ENCODE data around the gene AKAP7.
"Not testable (repeated sequence)": the region's sequence is repeated elsewhere in the genome, so short reads cannot be mapped to it uniquely, and the experiment has no call there.

The AKAP7 gene

DNA sequence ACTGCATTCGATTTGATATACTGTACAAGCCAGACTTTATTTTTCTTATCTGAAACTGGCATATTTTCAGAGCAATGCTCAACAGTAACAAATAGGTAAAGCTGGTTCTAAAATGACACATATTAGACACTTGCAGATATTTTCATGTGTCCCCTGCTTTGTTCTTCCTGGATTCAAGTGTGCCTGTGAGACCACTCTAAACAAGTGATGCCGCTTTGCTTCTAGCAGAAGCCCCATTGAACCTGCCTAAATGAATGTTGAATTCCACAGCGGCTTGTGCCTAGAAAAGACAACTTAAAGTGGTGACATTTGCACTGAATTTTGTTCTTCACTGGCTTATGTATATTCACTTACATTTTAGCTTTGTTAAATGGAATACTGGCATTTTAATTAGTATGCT, 115.7 kb downstream of the AKAP7 start:
- TF ChIP-seq, protein P1, sequence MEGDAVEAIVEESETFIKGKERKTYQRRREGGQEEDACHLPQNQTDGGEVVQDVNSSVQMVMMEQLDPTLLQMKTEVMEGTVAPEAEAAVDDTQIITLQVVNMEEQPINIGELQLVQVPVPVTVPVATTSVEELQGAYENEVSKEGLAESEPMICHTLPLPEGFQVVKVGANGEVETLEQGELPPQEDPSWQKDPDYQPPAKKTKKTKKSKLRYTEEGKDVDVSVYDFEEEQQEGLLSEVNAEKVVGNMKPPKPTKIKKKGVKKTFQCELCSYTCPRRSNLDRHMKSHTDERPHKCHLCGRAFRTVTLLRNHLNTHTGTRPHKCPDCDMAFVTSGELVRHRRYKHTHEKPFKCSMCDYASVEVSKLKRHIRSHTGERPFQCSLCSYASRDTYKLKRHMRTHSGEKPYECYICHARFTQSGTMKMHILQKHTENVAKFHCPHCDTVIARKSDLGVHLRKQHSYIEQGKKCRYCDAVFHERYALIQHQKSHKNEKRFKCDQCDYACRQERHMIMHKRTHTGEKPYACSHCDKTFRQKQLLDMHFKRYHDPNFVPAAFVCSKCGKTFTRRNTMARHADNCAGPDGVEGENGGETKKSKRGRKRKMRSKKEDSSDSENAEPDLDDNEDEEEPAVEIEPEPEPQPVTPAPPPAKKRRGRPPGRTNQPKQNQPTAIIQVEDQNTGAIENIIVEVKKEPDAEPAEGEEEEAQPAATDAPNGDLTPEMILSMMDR (IDR thresholded peaks at IDR 0.05), result no peak
- TF ChIP-seq ZFX (IDR thresholded peaks at IDR 0.05; ENCODE audit: borderline replicate concordance), result no peak
- H3K27ac ChIP-seq, result no peak overlapping the region

DNA sequence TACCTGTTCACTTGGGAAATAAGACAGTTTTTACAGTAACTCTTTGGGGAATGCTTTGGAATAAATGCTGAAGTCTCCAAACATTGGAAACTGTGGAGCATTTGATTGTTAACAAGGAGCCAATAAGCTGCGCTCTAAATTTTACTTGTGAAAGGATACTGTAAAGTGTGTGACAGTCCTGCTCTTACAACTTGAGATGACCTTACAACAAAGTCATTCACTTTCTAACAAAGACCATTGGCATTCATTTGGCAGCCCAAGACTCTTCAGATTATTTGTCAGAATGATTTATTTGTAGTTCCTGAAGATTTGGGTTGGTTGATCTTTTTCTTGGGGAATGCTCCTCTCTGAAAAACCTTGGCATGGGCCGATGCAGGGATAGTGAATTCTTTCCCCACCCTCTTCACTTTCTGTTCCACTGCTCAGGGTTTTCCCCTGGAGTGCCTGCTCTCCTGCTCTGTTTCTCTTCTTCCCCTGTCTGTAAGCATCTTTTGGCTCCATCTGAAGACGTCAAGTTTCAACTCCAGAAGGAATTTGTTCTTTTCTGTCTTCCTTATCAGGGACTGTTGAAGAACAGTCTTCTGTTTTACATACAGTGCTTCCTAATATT, 116.4 kb downstream of the AKAP7 start:
- no peak for TF ChIP-seq ZFX (IDR thresholded peaks at IDR 0.05; ENCODE audit: borderline replicate concordance)
- TF ChIP-seq, protein P1 (IDR thresholded peaks at IDR 0.05), result no peak
- no peak overlapping the region for H3K27ac ChIP-seq

DNA sequence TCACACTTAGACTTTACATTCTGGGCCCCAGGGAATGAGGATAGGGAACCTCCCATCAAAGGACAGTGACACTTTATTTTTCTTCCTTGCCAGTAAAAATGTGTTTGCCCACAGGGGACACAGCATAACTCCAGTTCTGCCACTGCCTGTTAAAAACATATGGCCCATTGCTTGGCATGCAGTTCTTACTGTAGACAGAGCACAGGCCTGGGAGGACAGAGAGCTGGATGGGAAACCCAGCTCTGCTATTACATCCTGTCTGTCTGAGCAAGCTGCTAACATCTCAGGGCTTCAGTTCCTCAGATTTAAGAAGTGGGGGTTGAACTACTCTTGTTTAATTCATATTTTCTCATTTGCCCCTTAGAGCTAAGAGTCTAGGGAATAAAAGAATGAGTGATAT, 120.2 kb downstream of the AKAP7 start:
- H3K27ac ChIP-seq, result no peak overlapping the region

DNA sequence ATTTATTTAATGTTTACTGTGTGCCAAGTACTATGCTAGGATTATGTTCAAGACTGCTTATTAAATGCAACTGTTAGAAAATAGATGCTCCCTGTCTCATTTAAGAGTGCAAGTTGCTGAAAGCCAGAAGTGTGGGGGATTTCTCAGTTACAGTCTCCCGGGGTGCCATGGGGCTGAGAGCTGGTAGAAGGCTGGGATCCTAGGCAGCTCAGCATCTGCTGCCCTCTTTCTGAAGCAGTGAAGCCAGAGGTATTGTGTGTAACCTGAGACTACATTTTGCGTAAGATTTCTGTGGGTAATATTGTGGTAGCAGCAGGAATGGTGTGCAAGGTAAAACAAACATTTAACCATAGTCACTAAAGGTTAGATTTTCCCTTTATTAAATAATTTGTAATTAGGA, 120.6 kb downstream of the AKAP7 start:
- TF ChIP-seq, protein P1 (IDR thresholded peaks at IDR 0.05), result no peak
- no peak for TF ChIP-seq ZFX (IDR thresholded peaks at IDR 0.05; ENCODE audit: borderline replicate concordance)
- no peak overlapping the region for H3K27ac ChIP-seq

More for the DNA sequence above, 120.2 kb downstream of the AKAP7 start:
- TF ChIP-seq, protein P1 (IDR thresholded peaks at IDR 0.05), result no peak
- no peak for TF ChIP-seq ZFX (IDR thresholded peaks at IDR 0.05; ENCODE audit: borderline replicate concordance)

DNA sequence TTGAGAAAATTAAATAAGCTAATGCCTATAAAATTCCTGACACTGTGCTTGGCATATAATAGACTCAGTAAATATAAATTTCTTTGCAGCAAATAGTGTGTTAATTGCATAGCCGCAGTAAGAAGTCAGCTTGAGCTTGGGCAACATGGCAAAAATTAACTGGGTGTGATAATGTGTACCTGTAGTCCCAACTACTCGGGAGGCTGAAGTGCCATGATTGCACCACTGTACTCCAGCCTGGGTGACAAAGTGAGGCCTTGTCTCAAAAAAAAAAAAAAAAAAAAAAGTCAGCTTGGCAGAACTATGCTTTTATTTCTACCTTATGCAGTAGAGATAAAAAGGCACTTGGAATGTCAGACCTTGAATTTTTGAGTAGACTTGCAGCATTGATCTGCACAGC, 121.8 kb downstream of the AKAP7 start:
- H3K27ac ChIP-seq, result no peak overlapping the region
- no peak for TF ChIP-seq ZFX (IDR thresholded peaks at IDR 0.05; ENCODE audit: borderline replicate concordance)
- TF ChIP-seq, protein P1 (IDR thresholded peaks at IDR 0.05), result no peak

DNA sequence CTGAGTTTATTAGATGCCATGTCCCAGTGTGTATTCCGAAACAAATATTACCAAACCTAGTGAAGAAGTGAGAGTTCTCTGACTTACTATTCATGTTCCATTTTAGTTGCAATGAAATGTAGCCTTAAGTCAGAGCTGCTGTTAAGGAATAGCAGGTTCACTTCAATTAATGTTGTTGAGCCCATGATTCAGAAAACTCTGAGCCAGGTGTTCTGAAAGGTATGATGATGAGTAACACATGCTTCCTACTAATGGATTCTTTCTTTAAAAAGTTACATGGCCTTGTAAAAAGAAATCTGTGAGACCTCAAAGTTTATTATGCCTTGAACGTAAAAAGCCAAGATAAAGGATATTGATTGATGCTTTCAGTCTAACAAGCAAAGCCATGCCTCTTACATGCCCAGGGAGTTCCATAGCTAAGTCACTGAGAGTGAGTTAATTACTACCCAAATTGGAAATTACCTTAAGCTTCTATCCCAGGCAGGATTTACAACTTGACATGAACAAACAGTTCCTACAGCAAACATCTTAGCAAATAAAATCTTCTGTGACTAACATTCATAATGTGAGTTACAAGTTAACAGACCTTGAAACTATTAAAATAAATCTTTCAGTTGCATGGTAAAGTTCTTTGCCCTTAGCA, 122.9 kb downstream of the AKAP7 start:
- H3K27ac ChIP-seq, result peak overlapping the region; percentile 75
- TF ChIP-seq, protein P1 (IDR thresholded peaks at IDR 0.05), result no peak
- no peak for TF ChIP-seq ZFX (IDR thresholded peaks at IDR 0.05; ENCODE audit: borderline replicate concordance)

DNA sequence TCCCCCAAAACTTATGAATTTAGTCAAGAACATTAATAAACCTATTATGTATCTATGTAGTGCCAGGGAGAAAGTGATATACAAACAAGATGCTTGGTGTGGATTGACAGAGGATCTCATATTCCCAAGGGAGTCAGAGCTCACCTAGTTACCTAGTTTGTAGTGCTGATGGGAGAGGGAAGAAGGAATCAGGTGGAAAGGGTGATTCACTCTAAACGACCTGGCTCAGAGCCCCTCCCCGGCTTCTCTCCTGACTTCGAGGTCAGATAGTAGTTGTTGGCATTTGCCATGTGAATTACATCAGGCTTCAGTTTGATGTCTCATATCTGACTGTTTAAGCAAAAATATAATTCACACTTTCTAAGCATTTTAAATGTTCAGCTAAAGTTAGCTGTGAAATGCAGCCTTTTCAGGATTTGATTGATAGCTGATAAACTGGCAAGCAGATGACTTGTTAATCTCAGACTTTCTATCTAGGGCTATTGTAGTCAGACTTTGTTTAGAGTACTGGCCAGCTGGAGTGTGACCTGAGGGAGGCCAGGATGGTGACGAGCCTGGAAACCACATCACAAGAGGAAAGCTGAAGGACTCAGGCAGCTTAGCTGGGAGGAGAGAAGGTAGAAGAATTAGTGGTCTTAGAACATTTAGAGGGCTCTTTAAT, 123.7 kb downstream of the AKAP7 start:
- TF ChIP-seq ZFX (IDR thresholded peaks at IDR 0.05; ENCODE audit: borderline replicate concordance), result no peak
- TF ChIP-seq, protein P1 (IDR thresholded peaks at IDR 0.05), result no peak

DNA sequence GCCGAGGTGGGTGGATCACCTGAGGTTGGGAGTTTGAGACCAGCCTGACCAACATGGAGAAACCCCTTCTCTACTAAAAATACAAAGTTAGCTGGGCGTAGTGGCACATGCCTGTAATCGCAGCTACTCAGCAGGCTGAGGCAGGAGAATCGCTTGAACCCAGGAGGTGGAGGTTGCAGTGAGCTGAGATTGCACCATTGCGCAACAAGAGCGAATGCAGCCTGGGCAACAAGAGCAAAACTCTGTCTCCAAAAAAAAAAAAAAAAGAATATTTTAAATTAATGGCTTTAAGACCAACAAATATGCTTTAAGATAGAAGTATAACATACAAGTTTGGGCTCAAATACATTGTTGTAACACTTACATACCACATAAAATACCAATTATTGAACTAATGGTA, 125.7 kb downstream of the AKAP7 start:
- H3K27ac ChIP-seq, result not testable (repeated sequence)

More for the DNA sequence above, 123.7 kb downstream of the AKAP7 start:
- H3K27ac ChIP-seq, result peak overlapping the region; percentile 75

All from 22Rv1 (cell line).